Measurements from ENCODE around the gene EPHA6. TPM values are rescaled to one million over a fixed set of nuclear protein-coding genes. Genes with fewer than 3 reads are reported as not detected.

Gene EPHA6
- 3.2 TPM in 1 of 2 replicates, not detected in the other for total RNA-seq (2014; rRNA removed; shearing (Covaris generic); ENCODE audit: low replicate concordance)

- peak; percentile 69 for DNase-seq (ENCODE audit: low read depth)
Observed at GRCh38 chr3:96813820-96814650, at the start of gene EPHA6. Gene EPHA6, plus strand, starts transcription at chr3:96814594.

GRCh38 chr3:96776818-96777217 lies 37.6 kb upstream of the EPHA6 start:
- in situ Hi-C loops (cut with HindIII; ENCODE audit: low pct_unique_long_range_greater_than_20kb, low sequenced_read_pairs), result no loop called here
- no peak for DNase-seq (ENCODE audit: low read depth)

More at GRCh38 chr3:96813820-96814650, at the start of gene EPHA6:
- in situ Hi-C loops (cut with HindIII; ENCODE audit: low pct_unique_long_range_greater_than_20kb, low sequenced_read_pairs), result no loop called here

GRCh38 chr3:96779810-96780209 lies 34.6 kb upstream of the EPHA6 start:
- no peak for DNase-seq (ENCODE audit: low read depth)
- in situ Hi-C loops (cut with HindIII; ENCODE audit: low pct_unique_long_range_greater_than_20kb, low sequenced_read_pairs), result no loop called here

GRCh38 chr3:96796101-96796500 lies 18.3 kb upstream of the EPHA6 start:
- in situ Hi-C loops (cut with HindIII; ENCODE audit: low pct_unique_long_range_greater_than_20kb, low sequenced_read_pairs), result no loop called here
- DNase-seq (ENCODE audit: low read depth), result no peak

GRCh38 chr3:96803870-96804269 lies 10.5 kb upstream of the EPHA6 start:
- in situ Hi-C loops (cut with HindIII; ENCODE audit: low pct_unique_long_range_greater_than_20kb, low sequenced_read_pairs), result no loop called here
- DNase-seq (ENCODE audit: low read depth), result no peak

GRCh38 chr3:96806341-96806740 lies 8.1 kb upstream of the EPHA6 start:
- DNase-seq (ENCODE audit: low read depth), result no peak
- in situ Hi-C loops (cut with HindIII; ENCODE audit: low pct_unique_long_range_greater_than_20kb, low sequenced_read_pairs), result no loop called here

- peak; percentile 76 for DNase-seq (ENCODE audit: low read depth)
- in situ Hi-C loops (cut with HindIII; ENCODE audit: low pct_unique_long_range_greater_than_20kb, low sequenced_read_pairs), result no loop called here
Observed at GRCh38 chr3:96813134-96813819, 1.1 kb upstream of the EPHA6 start.

- peak; percentile 14 for DNase-seq (ENCODE audit: low read depth)
- in situ Hi-C loops (cut with HindIII; ENCODE audit: low pct_unique_long_range_greater_than_20kb, low sequenced_read_pairs), result no loop called here
Observed at GRCh38 chr3:96814651-96815567, 515 bp downstream of the EPHA6 start.

GRCh38 chr3:96831175-96831574 lies 16.8 kb downstream of the EPHA6 start:
- DNase-seq (ENCODE audit: low read depth), result no peak
- in situ Hi-C loops (cut with HindIII; ENCODE audit: low pct_unique_long_range_greater_than_20kb, low sequenced_read_pairs), result no loop called here

- DNase-seq (ENCODE audit: low read depth), result no peak
- in situ Hi-C loops (cut with HindIII; ENCODE audit: low pct_unique_long_range_greater_than_20kb, low sequenced_read_pairs), result no loop called here
Observed at GRCh38 chr3:96833301-96833700, 18.9 kb downstream of the EPHA6 start.

- DNase-seq (ENCODE audit: low read depth), result no peak
- in situ Hi-C loops (cut with HindIII; ENCODE audit: low pct_unique_long_range_greater_than_20kb, low sequenced_read_pairs), result no loop called here
Observed at GRCh38 chr3:96836153-96836915, 21.9 kb downstream of the EPHA6 start.

GRCh38 chr3:96843505-96844203 lies 29.3 kb downstream of the EPHA6 start:
- in situ Hi-C loops (cut with HindIII; ENCODE audit: low pct_unique_long_range_greater_than_20kb, low sequenced_read_pairs), result no loop called here

GRCh38 chr3:96844204-96844514 lies 29.8 kb downstream of the EPHA6 start:
- in situ Hi-C loops (cut with HindIII; ENCODE audit: low pct_unique_long_range_greater_than_20kb, low sequenced_read_pairs), result no loop called here
- DNase-seq (ENCODE audit: low read depth), result no peak

More at GRCh38 chr3:96843505-96844203, 29.3 kb downstream of the EPHA6 start:
- DNase-seq (ENCODE audit: low read depth), result no peak

GRCh38 chr3:96852849-96853248 lies 38.5 kb downstream of the EPHA6 start:
- in situ Hi-C loops (cut with HindIII; ENCODE audit: low pct_unique_long_range_greater_than_20kb, low sequenced_read_pairs), result no loop called here
- no peak for DNase-seq (ENCODE audit: low read depth)

- no peak for DNase-seq (ENCODE audit: low read depth)
- in situ Hi-C loops (cut with HindIII; ENCODE audit: low pct_unique_long_range_greater_than_20kb, low sequenced_read_pairs), result no loop called here
Observed at GRCh38 chr3:96860882-96861281, 46.5 kb downstream of the EPHA6 start.

- DNase-seq (ENCODE audit: low read depth), result peak; percentile 2
- in situ Hi-C loops (cut with HindIII; ENCODE audit: low pct_unique_long_range_greater_than_20kb, low sequenced_read_pairs), result no loop called here
Observed at GRCh38 chr3:96863129-96863740, 48.8 kb downstream of the EPHA6 start.

GRCh38 chr3:96865605-96866004 lies 51.2 kb downstream of the EPHA6 start:
- in situ Hi-C loops (cut with HindIII; ENCODE audit: low pct_unique_long_range_greater_than_20kb, low sequenced_read_pairs), result no loop called here
- DNase-seq (ENCODE audit: low read depth), result peak; percentile 2

Measured in Caki2 (cell line).